ENCODE results near the gene CELF5. TPM values are rescaled to one million over a fixed set of nuclear protein-coding genes. Genes with fewer than 3 reads are reported as not detected.
"Not testable (repeated sequence)": the region's sequence is repeated elsewhere in the genome, so short reads cannot be mapped to it uniquely, and the experiment has no call there.

Gene CELF5
- total RNA-seq, 2 donors from 2014 or later = 0.59 TPM; not detected in 1

GRCh38 chr19:3233116-3233515 is 8.7 kb downstream of the CELF5 start:
- no peak for DNase-seq (ENCODE audit: low spot score)
- Mint-ChIP-seq H3K36me3 (no peaks in the 10 kb centered on the region), H3K4me1 (ENCODE audit: low read depth in 2 of 2) (no peaks in the 10 kb centered on the region), H3K4me3 (no peak overlapping the region), H3K9me3 (no peaks in the 10 kb centered on the region), H3K27ac (no peak overlapping the region), H3K27me3 (peaks cover 16% of the 10 kb centered on the region in 2 donors)
- no peak for ATAC-seq

DNA sequence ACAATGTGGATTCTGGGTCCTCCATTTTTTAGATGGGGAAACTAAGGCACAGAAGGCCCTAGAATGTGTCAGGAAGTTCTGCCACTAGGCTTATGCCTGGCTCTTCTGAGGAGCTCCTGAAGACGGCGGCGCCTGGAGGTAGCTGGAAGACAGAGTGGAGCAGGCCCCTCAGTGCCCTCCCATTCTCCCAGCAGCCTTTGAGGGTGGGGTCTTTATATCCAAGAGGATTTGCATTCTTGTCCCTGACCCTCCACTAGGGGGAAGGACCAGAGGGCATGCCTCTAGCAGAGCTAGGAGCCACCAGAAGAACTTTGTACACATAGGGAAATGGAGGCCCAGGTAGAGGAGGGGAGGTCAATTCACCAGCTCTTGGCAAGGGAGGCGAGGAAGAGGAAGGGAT is 9.4 kb downstream of the CELF5 start:
- no peaks in the 10 kb centered on the region for H3K4me1 Mint-ChIP-seq (ENCODE audit: low read depth in 2 of 2)
- no peak for DNase-seq (ENCODE audit: low spot score)
- H3K27me3 Mint-ChIP-seq = peaks cover 14 to 16% of the 10 kb centered on the region in 2 donors
- H3K4me3 Mint-ChIP-seq = no peak overlapping the region
- no peak overlapping the region for H3K27ac Mint-ChIP-seq
- ATAC-seq = no peak
- no peaks in the 10 kb centered on the region for H3K9me3 Mint-ChIP-seq
- no peaks in the 10 kb centered on the region for H3K36me3 Mint-ChIP-seq

- Mint-ChIP-seq H3K4me3 (no peak overlapping the region), H3K27ac (no peak overlapping the region), H3K9me3 (no peaks in the 10 kb centered on the region), H3K4me1 (ENCODE audit: low read depth in 2 of 2) (no peaks in the 10 kb centered on the region), H3K36me3 (no peaks in the 10 kb centered on the region), H3K27me3 (peaks cover 13 to 14% of the 10 kb centered on the region in 2 donors)
- ATAC-seq (peak; percentile 45 to 53), DNase-seq (ENCODE audit: low spot score) (no peak)
Measured at GRCh38 chr19:3234800-3235199, 10.3 kb downstream of the CELF5 start.

DNA sequence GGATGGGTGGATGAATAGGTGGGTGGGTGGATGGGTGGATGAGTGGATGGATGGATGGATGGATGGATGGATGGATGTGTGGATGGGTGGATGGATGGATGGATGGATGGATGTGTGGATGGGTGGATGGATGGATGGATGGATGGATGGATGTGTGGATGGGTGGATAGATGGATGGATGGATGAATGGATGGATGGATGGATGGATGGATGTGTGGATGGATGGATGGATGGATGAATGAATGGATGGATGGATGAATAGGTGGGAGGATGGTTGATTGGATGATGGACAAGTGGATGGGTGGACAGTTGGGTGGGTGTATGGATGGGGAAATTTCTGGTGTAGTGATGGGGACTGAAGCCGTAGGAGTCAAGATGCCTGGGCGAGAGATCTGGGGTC is 11.1 kb downstream of the CELF5 start:
- not testable (repeated sequence) for H3K27ac Mint-ChIP-seq, H3K36me3 Mint-ChIP-seq

GRCh38 chr19:3236272-3236671 is 11.8 kb downstream of the CELF5 start:
- Mint-ChIP-seq H3K36me3 (no peaks in the 10 kb centered on the region), H3K4me3 (no peak overlapping the region), H3K4me1 (ENCODE audit: low read depth in 2 of 2) (no peaks in the 10 kb centered on the region), H3K27ac (no peak overlapping the region), H3K27me3 (peaks cover 14 to 15% of the 10 kb centered on the region in 2 donors), H3K9me3 (no peaks in the 10 kb centered on the region)
- no peak for DNase-seq (ENCODE audit: low spot score)
- no peak for ATAC-seq

More for the DNA sequence above, 11.1 kb downstream of the CELF5 start:
- H3K9me3 Mint-ChIP-seq; H3K4me3 Mint-ChIP-seq; ATAC-seq; H3K4me1 Mint-ChIP-seq (ENCODE audit: low read depth in 2 of 2); DNase-seq (ENCODE audit: low spot score): not testable (repeated sequence)
- peaks cover 14 to 15% of the 10 kb centered on the region in 2 donors for H3K27me3 Mint-ChIP-seq

GRCh38 chr19:3238066-3238561 is 13.7 kb downstream of the CELF5 start:
- Mint-ChIP-seq H3K9me3 (no peaks in the 10 kb centered on the region), H3K4me3 (no peak overlapping the region), H3K36me3 (no peaks in the 10 kb centered on the region), H3K4me1 (ENCODE audit: low read depth in 2 of 2) (no peaks in the 10 kb centered on the region), H3K27me3 (peaks cover 13 to 14% of the 10 kb centered on the region in 2 donors), H3K27ac (no peak overlapping the region)
- ATAC-seq (no peak), DNase-seq (ENCODE audit: low spot score) (no peak)

GRCh38 chr19:3239367-3239766 is 14.9 kb downstream of the CELF5 start:
- no peaks in the 10 kb centered on the region for H3K36me3 Mint-ChIP-seq
- no peak for ATAC-seq
- H3K4me3 Mint-ChIP-seq = no peak overlapping the region
- H3K9me3 Mint-ChIP-seq = no peaks in the 10 kb centered on the region
- H3K27me3 Mint-ChIP-seq = peaks cover 10 to 14% of the 10 kb centered on the region in 2 donors
- no peaks in the 10 kb centered on the region for H3K4me1 Mint-ChIP-seq (ENCODE audit: low read depth in 2 of 2)
- H3K27ac Mint-ChIP-seq = no peak overlapping the region
- DNase-seq (ENCODE audit: low spot score) = no peak

- Mint-ChIP-seq H3K4me1 (ENCODE audit: low read depth in 2 of 2) (no peaks in the 10 kb centered on the region), H3K27ac (no peak overlapping the region), H3K4me3 (no peak overlapping the region), H3K36me3 (no peaks in the 10 kb centered on the region), H3K27me3 (peaks cover 0 to 3% of the 10 kb centered on the region in 2 donors), H3K9me3 (no peaks in the 10 kb centered on the region)
- DNase-seq (ENCODE audit: low spot score) = no peak
- peak in 1 of 2 donors; percentile 41 for ATAC-seq
Measured at GRCh38 chr19:3243819-3244700, 19.6 kb downstream of the CELF5 start.

GRCh38 chr19:3245050-3245449 is 20.6 kb downstream of the CELF5 start:
- no peak overlapping the region for H3K27ac Mint-ChIP-seq
- DNase-seq (ENCODE audit: low spot score) (no peak), ATAC-seq (no peak)
- H3K4me1 Mint-ChIP-seq (ENCODE audit: low read depth in 2 of 2) = no peaks in the 10 kb centered on the region
- H3K4me3 Mint-ChIP-seq = no peak overlapping the region
- no peaks in the 10 kb centered on the region for H3K9me3 Mint-ChIP-seq
- no peaks in the 10 kb centered on the region for H3K27me3 Mint-ChIP-seq
- no peaks in the 10 kb centered on the region for H3K36me3 Mint-ChIP-seq

GRCh38 chr19:3248728-3249326 is 24.4 kb downstream of the CELF5 start:
- Mint-ChIP-seq H3K4me1 (ENCODE audit: low read depth in 2 of 2) (peaks cover 0 to 4% of the 10 kb centered on the region in 2 donors), H3K36me3 (no peaks in the 10 kb centered on the region), H3K27me3 (peaks cover 10% of the 10 kb centered on the region in 2 donors), H3K9me3 (no peaks in the 10 kb centered on the region), H3K27ac (no peak overlapping the region), H3K4me3 (no peak overlapping the region)
- ATAC-seq (no peak), DNase-seq (ENCODE audit: low spot score) (no peak)

DNA sequence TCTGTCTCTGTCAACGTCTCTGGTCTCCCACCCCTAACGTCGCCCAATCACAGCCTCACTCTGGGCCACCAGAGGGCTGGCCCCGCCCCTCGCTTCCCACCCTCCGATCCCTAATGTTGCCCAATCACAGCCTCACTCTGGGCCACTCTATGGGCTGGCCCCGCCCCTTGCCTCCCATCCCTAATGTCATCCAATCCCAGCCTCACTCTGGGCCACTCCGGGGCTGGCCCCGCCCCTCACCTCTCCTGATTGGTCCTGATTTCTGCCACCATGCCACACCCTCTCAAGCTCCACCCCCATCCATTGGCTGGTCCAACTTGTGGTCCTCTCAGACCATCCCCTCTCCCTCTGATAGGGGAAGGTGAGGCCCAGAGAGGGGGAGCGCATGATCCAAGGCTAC is 24.9 kb downstream of the CELF5 start:
- no peaks in the 10 kb centered on the region for H3K36me3 Mint-ChIP-seq
- no peak overlapping the region for H3K27ac Mint-ChIP-seq
- DNase-seq (ENCODE audit: low spot score) (no peak), ATAC-seq (peak; percentile 51 to 57)
- H3K9me3 Mint-ChIP-seq = peaks cover 5% of the 10 kb centered on the region
- H3K4me1 Mint-ChIP-seq (ENCODE audit: low read depth in 2 of 2) = peaks cover 0 to 4% of the 10 kb centered on the region in 2 donors
- H3K27me3 Mint-ChIP-seq = peaks cover 14 to 16% of the 10 kb centered on the region in 2 donors
- no peak overlapping the region for H3K4me3 Mint-ChIP-seq

DNA sequence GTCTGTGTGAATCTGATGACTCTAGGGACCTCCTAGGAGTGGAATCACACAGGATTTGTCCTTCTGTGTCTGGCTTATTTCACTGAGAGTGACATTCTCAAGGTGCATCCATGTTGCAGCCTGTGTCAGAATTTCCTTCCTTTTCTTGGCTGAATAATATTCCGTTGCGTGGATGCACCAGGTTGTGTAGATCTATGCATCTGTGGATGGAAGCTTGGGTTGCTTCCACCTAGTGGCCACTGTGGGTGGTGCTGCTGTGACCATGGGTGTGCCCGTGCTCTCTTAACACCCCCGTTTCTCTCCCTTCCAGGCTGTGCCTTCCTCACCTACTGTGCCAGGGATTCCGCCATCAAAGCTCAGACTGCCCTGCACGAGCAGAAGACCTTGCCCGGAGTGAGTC is 26.2 kb downstream of the CELF5 start:
- H3K27ac Mint-ChIP-seq = no peak overlapping the region
- H3K27me3 Mint-ChIP-seq = peaks cover 21 to 25% of the 10 kb centered on the region in 2 donors
- peaks cover 0 to 4% of the 10 kb centered on the region in 2 donors for H3K4me1 Mint-ChIP-seq (ENCODE audit: low read depth in 2 of 2)
- ATAC-seq = peak; percentile 52 to 71
- DNase-seq (ENCODE audit: low spot score) = no peak
- H3K36me3 Mint-ChIP-seq = no peaks in the 10 kb centered on the region
- no peak overlapping the region for H3K4me3 Mint-ChIP-seq
- peaks cover 9% of the 10 kb centered on the region for H3K9me3 Mint-ChIP-seq

- ATAC-seq = no peak
- DNase-seq (ENCODE audit: low spot score) = no peak
- Mint-ChIP-seq H3K27ac (no peak overlapping the region), H3K9me3 (peaks cover 9% of the 10 kb centered on the region), H3K4me1 (ENCODE audit: low read depth in 2 of 2) (peaks cover 0 to 4% of the 10 kb centered on the region in 2 donors), H3K4me3 (no peak overlapping the region), H3K36me3 (no peaks in the 10 kb centered on the region), H3K27me3 (peaks cover 23 to 25% of the 10 kb centered on the region in 2 donors)
Measured at GRCh38 chr19:3251229-3251628, 26.8 kb downstream of the CELF5 start.

DNA sequence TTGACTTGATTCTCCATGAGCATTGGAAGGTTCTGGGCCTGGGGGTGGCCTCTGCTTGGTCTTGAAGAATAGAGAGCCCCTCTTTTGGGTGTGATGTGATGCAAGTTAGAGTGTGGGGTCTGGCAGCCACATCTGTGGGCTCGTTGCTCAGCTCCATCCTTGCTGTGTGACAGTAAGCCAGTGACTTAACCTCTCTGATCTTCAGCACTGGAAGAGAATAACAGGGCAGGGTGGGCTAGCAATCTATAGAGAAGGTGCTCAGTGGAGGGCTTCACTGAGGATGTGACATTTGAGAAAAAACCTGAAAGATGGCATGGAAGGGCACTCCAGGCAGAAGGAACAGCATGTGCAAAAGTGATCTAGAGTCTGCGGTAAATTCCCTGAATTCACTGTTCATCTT is 28.2 kb downstream of the CELF5 start:
- peaks cover 9% of the 10 kb centered on the region for H3K9me3 Mint-ChIP-seq

More for the DNA sequence above, 28.2 kb downstream of the CELF5 start:
- H3K4me1 Mint-ChIP-seq (ENCODE audit: low read depth in 2 of 2) = peaks cover 0 to 6% of the 10 kb centered on the region in 2 donors
- no peaks in the 10 kb centered on the region for H3K36me3 Mint-ChIP-seq
- H3K4me3 Mint-ChIP-seq = no peak overlapping the region
- DNase-seq (ENCODE audit: low spot score) (no peak), ATAC-seq (no peak)
- peaks cover 24 to 25% of the 10 kb centered on the region in 2 donors for H3K27me3 Mint-ChIP-seq
- no peak overlapping the region for H3K27ac Mint-ChIP-seq

Measured in natural killer cell treated with Interleukin-12 subunit alpha and Interleukin-12 subunit beta and Interleukin-15 and Interleukin-18, amount 100 ng/mL, for 72 hours (primary cell).